Right lobe of liver (tissue), 6 donors: Measurements from ENCODE around the gene KIT. TPM values are rescaled to one million over a fixed set of nuclear protein-coding genes. Genes with fewer than 3 reads are reported as not detected.

Source experiments
- ATAC-seq, 4 donors: fragments of 200-7000 bp; cut with Tn5 transposase; one replicate each; pipeline ENCODE4 v1.9.1; 2020; ENCODE audit warnings: mild to moderate bottlenecking in 4 of 4, moderate library complexity in 4 of 4
- DNase-seq, 3 donors: peaks; one replicate each; pipeline ENCODE4 v3.0.0-alpha.2; 2020
- H3K27ac ChIP-seq, 3 donors: fragments of 200-600 bp; one replicate each; pipeline ENCODE4 v1.8.0; 2022
- H3K27me3 ChIP-seq, 2 donors: fragments of 200-600 bp; one replicate each; pipeline ENCODE4 v1.8.0; 2022
- H3K36me3 ChIP-seq, 4 donors: fragments of 200-600 bp; sonication (generic) in 1 of 4; one replicate each; pipeline versions ENCODE4 v1.5.1 to v1.8.0; 2017 to 2022; ENCODE audit warnings: control low read depth in 1 of 4
- H3K4me1 ChIP-seq, 4 donors: fragments of 200-600 bp; sonication (generic) in 1 of 4; one replicate each; pipeline versions ENCODE4 v1.5.1 to v1.8.0; 2017 to 2022; ENCODE audit warnings: control low read depth in 1 of 4
- H3K4me3 ChIP-seq, 3 donors: fragments of 200-600 bp; one replicate each; pipeline ENCODE4 v1.8.0; 2022
- H3K9me3 ChIP-seq, 4 donors: fragments of 200-600 bp; sonication (generic) in 1 of 4; one replicate each; pipeline versions ENCODE4 v1.5.1 to v1.8.0; 2017 to 2022; ENCODE audit warnings: control low read depth in 1 of 4
- POLR2A ChIP-seq: fragments of 450-650 bp; IDR thresholded peaks from one replicate; pipeline ENCODE4 v1.6.1; 2017; ENCODE audit warnings: antibody characterized with exemption, mild to moderate bottlenecking
- WGBS: methylation state at CpG from one replicate; pipeline ENCODE4 v1.1.6; 2018; ENCODE audit warnings: low coverage, low lambda C conversion rate; ENCODE audit not compliant: insufficient coverage; ENCODE audit errors: missing lambda C conversion rate; 5-methylcytosine and 5-hydroxymethylcytosine counted together
- intact Hi-C, 2 donors: fragments of 100-400 bp; cut with DNase I; formaldehyde crosslinking; loops; one replicate each; pipeline versions ENCODE4 v1.11.2 to v1.14.1; 2022
- total RNA-seq, 6 experiments: library from RNA; depleted of rRNA in 2 of 6; stranded (reverse); fragments of >200 nt in 2 of 6; fragmentation: NEBNext Ultra II Directional in 3 of 6; extraction: Animal tissue kit (Norgen Biotek cat#: 25700) in 3 of 6; gene quantifications; one replicate each; pipeline versions ENCODE4 v1.1.0 to v1.2.4, GENCODE V29; 2016 to 2023
- TF ChIP-seq, protein P1 (sequence below), 4 donors: fragments of 200-600 bp in 3 of 4; fragments of 450-650 bp in 1 of 4; IDR thresholded peaks; one replicate each; pipeline versions ENCODE4 v1.5.1 to v1.8.0; 2016 to 2022; ENCODE audit warnings: antibody characterized with exemption in 4 of 4, mild to moderate bottlenecking in 2 of 4
- donor health status: DM: no; HTN: yes; CAD: no.
- donor health status: DM: no; HTN: no; CAD: no.
- donor health status: DM: no; HTN: no; CAD: no.
- donor health status: DM: no; HTN: yes; CAD: no.
- donor health status: DM: no; HTN: yes; CAD: no.

Gene KIT
- total RNA-seq, 6 experiments from 2014 or later: 0.19 to 1.6 (median 0.77) TPM

DNA sequence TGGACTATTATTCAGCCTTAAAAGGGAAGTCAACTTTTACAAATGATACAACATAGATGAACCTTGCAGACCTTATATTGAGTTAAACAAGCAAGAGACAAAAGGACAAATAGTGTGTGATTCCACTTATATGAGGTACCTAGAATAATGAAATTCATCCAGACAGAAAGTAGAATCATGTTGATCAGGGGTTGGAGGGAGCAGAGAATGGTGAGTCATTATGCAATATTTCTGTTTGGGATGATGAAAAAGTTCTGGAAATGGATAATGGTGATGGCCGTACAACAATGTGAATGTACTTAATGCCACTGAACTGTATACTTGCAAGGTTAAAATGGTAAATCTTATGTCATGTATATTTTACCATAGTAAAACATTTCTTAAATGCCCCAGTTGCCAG, 22.1 kb downstream of the KIT start:
- no peak overlapping the region for H3K27ac ChIP-seq
- ATAC-seq: no peak
- intact Hi-C loops: no loop called here
- WGBS: 91% methylated on average over 1 of the region's 1 CpG
- no peaks in the 10 kb centered on the region for H3K27me3 ChIP-seq
- H3K4me3 ChIP-seq: no peak overlapping the region
- no peaks in the 10 kb centered on the region for H3K36me3 ChIP-seq
- no peaks in the 10 kb centered on the region for H3K9me3 ChIP-seq
- no peak for TF ChIP-seq POLR2A
- TF ChIP-seq, protein P1, sequence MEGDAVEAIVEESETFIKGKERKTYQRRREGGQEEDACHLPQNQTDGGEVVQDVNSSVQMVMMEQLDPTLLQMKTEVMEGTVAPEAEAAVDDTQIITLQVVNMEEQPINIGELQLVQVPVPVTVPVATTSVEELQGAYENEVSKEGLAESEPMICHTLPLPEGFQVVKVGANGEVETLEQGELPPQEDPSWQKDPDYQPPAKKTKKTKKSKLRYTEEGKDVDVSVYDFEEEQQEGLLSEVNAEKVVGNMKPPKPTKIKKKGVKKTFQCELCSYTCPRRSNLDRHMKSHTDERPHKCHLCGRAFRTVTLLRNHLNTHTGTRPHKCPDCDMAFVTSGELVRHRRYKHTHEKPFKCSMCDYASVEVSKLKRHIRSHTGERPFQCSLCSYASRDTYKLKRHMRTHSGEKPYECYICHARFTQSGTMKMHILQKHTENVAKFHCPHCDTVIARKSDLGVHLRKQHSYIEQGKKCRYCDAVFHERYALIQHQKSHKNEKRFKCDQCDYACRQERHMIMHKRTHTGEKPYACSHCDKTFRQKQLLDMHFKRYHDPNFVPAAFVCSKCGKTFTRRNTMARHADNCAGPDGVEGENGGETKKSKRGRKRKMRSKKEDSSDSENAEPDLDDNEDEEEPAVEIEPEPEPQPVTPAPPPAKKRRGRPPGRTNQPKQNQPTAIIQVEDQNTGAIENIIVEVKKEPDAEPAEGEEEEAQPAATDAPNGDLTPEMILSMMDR (IDR thresholded peaks at IDR 0.05): no peak
- H3K4me1 ChIP-seq: no peaks in the 10 kb centered on the region
- DNase-seq: no peak

GRCh38 chr4:54683616-54684346, 26.0 kb downstream of the KIT start:
- ATAC-seq: peak in 1 of 4 donors; percentile 38
- H3K9me3 ChIP-seq: no peaks in the 10 kb centered on the region
- H3K27me3 ChIP-seq: no peaks in the 10 kb centered on the region
- H3K4me1 ChIP-seq: no peaks in the 10 kb centered on the region
- H3K4me3 ChIP-seq: no peak overlapping the region
- DNase-seq: no peak
- TF ChIP-seq, protein P1 (IDR thresholded peaks at IDR 0.05): peak; percentile 5 to 33 (median 14)
- TF ChIP-seq POLR2A: no peak
- intact Hi-C loops: no loop called here
- H3K36me3 ChIP-seq: no peaks in the 10 kb centered on the region
- H3K27ac ChIP-seq: no peak overlapping the region
- WGBS: 56% methylated on average over 5 of the region's 8 CpGs

DNA sequence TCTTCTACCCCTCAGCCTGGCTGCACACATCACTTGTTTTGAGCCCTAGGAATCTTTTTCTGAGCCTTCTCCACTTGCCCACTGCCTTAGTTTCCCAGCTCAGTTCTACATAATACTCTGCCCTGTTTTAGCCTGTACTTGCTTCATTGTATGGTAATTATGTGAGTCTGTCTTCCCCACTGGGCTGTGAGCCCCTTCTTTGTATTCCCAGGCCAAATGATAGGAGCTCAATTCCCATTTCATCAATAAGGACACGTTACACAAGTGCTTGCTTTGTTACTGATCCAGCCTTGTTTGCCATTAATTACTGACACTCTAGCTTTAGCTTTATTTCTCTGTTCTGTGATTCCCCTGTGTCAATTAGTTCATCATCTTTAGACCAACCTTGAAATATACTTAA, 28.1 kb downstream of the KIT start:
- Histone ChIP-seq H3K27me3 (no peaks in the 10 kb centered on the region), H3K36me3 (no peaks in the 10 kb centered on the region), H3K4me3 (no peak overlapping the region), H3K9me3 (no peaks in the 10 kb centered on the region), H3K27ac (no peak overlapping the region), H3K4me1 (no peaks in the 10 kb centered on the region)
- intact Hi-C loops: no loop called here
- TF ChIP-seq POLR2A: no peak
- TF ChIP-seq, protein P1 (IDR thresholded peaks at IDR 0.05): no peak
- ATAC-seq (no peak), DNase-seq (no peak)
- 64% methylated on average over 1 of the region's 1 CpG for WGBS

DNA sequence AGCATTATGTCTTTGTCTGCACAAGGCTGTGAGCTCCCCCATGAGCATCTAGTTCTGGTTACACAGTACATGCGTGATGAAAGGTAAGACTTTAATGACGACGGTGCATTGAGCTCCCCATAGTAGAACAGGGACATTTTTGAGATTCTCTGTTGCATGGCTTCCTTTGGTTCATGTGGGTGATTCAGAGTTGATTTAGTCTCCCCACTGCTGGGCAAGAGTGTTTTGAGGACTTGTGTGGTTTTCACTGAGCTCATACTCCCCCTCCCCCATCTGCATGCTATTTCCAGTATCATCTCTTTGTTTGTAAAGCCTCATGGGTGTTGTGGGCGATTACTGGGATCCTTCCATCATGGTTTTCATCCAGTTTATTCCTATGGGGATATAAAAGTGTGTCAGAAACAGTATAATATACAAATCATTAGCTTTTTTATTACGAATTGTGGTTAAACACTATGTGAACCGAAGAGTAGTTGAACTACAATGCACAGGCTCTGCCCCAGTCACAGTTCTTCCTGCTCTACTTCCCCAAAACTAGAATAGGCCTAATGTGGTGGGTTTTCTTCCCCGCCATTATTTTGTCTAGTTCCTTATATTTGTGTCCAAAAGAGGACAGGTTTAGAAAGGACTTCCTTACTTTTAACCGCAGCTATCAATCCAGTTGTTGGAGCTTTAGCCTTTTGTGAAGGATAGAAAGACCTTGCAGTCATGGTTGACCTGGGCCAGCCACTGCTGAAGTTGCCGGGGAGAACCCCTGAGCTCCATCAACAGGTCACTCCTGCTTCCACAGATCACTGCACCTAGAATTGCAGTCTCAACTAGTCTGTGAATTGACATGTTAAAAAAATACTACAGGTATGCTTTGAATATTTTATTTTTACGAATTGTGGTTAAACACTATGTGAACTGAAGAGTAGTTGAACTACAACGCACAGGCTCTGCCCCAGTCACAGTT, 30.4 kb downstream of the KIT start:
- ATAC-seq (peak in 1 of 4 donors; percentile 18), DNase-seq (no peak)
- TF ChIP-seq POLR2A: no peak
- TF ChIP-seq, protein P1 (IDR thresholded peaks at IDR 0.05): no peak
- intact Hi-C loops: no loop called here
- 54% methylated on average over 11 of the region's 11 CpGs for WGBS
- Histone ChIP-seq H3K4me1 (no peaks in the 10 kb centered on the region), H3K36me3 (no peaks in the 10 kb centered on the region), H3K27ac (no peak overlapping the region), H3K4me3 (no peak overlapping the region), H3K27me3 (no peaks in the 10 kb centered on the region), H3K9me3 (no peaks in the 10 kb centered on the region)
